BLaER1 (cell line): ENCODE data around the gene IRX3.

ENCODE experiments used
- H3K27ac ChIP-seq: shearing (Covaris generic); formaldehyde crosslinking; 2 replicates; pipeline ENCODE4 v1.8.1; 2022
- H3K27me3 ChIP-seq: shearing (Covaris generic); formaldehyde crosslinking; 2 replicates; pipeline ENCODE4 v1.8.1; 2022
- H3K36me3 ChIP-seq: shearing (Covaris generic); formaldehyde crosslinking; 2 replicates; pipeline ENCODE4 v1.8.1; 2022
- H3K4me1 ChIP-seq: shearing (Covaris generic); formaldehyde crosslinking; 2 replicates; pipeline ENCODE4 v1.8.1; 2022
- H3K4me2 ChIP-seq: shearing (Covaris generic); formaldehyde crosslinking; 2 replicates; pipeline ENCODE4 v1.8.1; 2022
- H3K4me3 ChIP-seq: shearing (Covaris generic); formaldehyde crosslinking; 2 replicates; pipeline ENCODE4 v1.8.1; 2022
- H3K9ac ChIP-seq: shearing (Covaris generic); formaldehyde crosslinking; 2 replicates; pipeline ENCODE4 v1.8.1; 2022
- H3K9me3 ChIP-seq: shearing (Covaris generic); formaldehyde crosslinking; 2 replicates; pipeline ENCODE4 v1.8.1; 2022
- H4K20me1 ChIP-seq: shearing (Covaris generic); formaldehyde crosslinking; 2 replicates; pipeline ENCODE4 v1.8.1; 2022
- Cebpa-rat ChIP-seq: shearing (Covaris generic); IDR thresholded peaks from 2 replicates; pipeline ENCODE4 v1.8.1; 2022

Gene IRX3

GRCh38 chr16:54286090-54286365, 559 bp downstream of the IRX3 start:
- H4K20me1 ChIP-seq: peaks cover 86% of the 10 kb centered on the region
- no peak overlapping the region for H3K9ac ChIP-seq
- no peaks in the 10 kb centered on the region for H3K36me3 ChIP-seq
- no peak overlapping the region for H3K27ac ChIP-seq
- H3K4me3 ChIP-seq: peak overlapping the region; percentile 62
- H3K4me1 ChIP-seq: peaks cover 37% of the 10 kb centered on the region
- H3K4me2 ChIP-seq: peak overlapping the region; percentile 91
- H3K9me3 ChIP-seq: peaks cover 25% of the 10 kb centered on the region; the same call in 1 of the 2 replicates
- peaks cover 100% of the 10 kb centered on the region for H3K27me3 ChIP-seq
- no peak for TF ChIP-seq Cebpa-rat

DNA sequence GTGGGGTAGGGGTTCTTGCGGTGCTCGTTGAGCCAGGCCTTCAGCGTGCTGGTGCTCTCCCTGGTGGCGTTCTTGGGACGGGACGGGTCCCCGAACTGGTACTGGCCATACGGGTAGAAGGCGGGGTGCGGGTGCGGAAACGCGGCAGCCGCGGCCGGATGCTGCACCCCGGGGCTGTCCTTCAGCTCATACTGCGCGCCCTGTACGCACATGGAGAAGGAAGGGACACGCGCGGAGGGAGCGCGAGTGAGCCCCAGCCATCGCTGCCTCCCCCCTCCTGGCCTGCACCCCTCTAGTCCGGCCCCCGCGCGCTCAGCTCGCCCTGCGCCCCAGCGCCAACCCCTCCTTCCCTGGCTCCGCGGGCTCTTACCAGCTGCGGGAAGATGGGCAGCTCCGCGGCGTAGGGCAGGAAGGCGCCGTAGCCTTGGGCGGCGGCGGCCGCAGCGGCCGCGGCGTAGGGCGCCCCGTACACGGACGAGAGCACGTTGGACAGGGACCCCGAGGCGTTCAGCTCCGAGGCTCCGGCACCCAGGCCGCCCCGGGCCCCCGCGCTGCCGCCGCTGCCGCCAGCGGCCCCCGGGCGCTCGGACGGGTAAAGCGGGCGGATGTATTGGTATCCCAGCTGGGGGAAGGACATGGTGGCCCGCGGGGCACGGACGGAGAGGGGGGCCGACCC, 1.0 kb downstream of the IRX3 start:
- Histone ChIP-seq H4K20me1 (peaks cover 86% of the 10 kb centered on the region), H3K36me3 (no peaks in the 10 kb centered on the region), H3K9ac (no peak overlapping the region), H3K27ac (no peak overlapping the region), H3K4me2 (peak overlapping the region; percentile 91), H3K27me3 (peaks cover 100% of the 10 kb centered on the region), H3K4me3 (peak overlapping the region; percentile 62), H3K9me3 (peaks cover 25% of the 10 kb centered on the region; the same call in 1 of the 2 replicates), H3K4me1 (peaks cover 37% of the 10 kb centered on the region)
- no peak for TF ChIP-seq Cebpa-rat

DNA sequence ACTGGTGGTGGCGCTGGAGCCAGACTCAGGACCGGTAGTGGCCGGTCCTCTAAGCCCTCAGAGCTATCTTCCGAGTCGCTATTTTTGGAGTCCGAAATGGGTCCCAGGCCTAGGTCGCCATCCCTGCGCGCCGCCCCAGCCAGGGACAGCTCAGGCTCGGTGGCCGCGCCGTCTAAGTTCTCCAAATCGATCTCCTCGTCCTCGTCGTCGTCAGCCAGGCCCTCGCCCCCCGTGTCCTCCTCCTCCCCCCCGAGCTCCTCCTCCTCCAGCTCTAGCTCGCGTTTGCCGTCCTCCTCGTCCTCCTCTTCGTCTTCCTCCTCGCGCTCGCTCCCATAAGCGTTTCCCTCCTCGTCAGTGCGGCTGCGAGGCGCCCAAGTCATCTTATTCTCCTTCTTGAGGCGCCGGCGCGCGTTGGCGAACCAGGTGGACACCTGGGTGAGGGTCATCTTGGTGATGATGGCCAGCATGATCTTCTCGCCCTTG, 1.6 kb downstream of the IRX3 start:
- no peak overlapping the region for H3K27ac ChIP-seq
- peaks cover 37% of the 10 kb centered on the region for H3K4me1 ChIP-seq
- no peak overlapping the region for H3K9ac ChIP-seq
- no peak for TF ChIP-seq Cebpa-rat
- peaks cover 19% of the 10 kb centered on the region; the same call in 1 of the 2 replicates for H3K9me3 ChIP-seq
- no peaks in the 10 kb centered on the region for H3K36me3 ChIP-seq
- H3K4me2 ChIP-seq: peak overlapping the region; percentile 80
- peaks cover 100% of the 10 kb centered on the region for H3K27me3 ChIP-seq
- peaks cover 86% of the 10 kb centered on the region for H4K20me1 ChIP-seq
- peak overlapping the region; percentile 62 for H3K4me3 ChIP-seq

DNA sequence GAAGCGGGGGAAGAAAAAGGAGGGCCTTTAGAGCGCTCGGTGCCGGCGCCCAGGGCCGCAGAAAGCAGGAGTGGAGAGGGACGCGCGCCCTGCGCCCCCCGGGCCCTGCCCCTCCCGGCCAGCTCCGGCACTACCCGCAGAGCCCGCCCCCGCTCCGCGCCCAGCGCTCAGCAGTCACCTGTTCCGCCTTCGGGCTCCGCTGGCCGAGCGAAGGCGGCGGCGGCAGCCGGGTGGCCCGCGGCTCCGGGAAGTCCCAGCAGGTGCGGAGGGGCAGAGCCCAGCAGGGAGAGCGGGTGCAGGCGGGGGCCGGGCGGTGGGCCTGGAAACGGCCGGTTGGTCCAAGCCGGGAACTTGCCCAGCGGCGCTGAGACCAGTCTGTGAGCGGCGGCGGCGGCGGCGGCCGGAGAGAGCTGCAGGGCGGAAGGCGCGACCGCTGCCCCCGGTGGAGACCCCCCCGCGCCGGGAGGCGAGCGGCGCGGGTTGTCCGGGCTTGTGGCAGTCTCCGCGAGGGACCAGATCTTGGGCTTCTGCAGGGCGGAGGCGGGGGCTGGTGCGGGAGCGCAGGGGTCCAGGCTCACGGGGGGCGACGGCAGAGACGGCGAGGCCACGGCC, 2.2 kb downstream of the IRX3 start:
- Histone ChIP-seq H3K36me3 (no peaks in the 10 kb centered on the region), H3K4me1 (peaks cover 37% of the 10 kb centered on the region), H3K27ac (no peak overlapping the region), H3K4me3 (peak overlapping the region; percentile 62), H4K20me1 (peaks cover 83% of the 10 kb centered on the region), H3K9ac (no peak overlapping the region), H3K4me2 (peak overlapping the region; percentile 80), H3K9me3 (peaks cover 18% of the 10 kb centered on the region; the same call in 1 of the 2 replicates), H3K27me3 (peaks cover 98% of the 10 kb centered on the region)
- no peak for TF ChIP-seq Cebpa-rat

DNA sequence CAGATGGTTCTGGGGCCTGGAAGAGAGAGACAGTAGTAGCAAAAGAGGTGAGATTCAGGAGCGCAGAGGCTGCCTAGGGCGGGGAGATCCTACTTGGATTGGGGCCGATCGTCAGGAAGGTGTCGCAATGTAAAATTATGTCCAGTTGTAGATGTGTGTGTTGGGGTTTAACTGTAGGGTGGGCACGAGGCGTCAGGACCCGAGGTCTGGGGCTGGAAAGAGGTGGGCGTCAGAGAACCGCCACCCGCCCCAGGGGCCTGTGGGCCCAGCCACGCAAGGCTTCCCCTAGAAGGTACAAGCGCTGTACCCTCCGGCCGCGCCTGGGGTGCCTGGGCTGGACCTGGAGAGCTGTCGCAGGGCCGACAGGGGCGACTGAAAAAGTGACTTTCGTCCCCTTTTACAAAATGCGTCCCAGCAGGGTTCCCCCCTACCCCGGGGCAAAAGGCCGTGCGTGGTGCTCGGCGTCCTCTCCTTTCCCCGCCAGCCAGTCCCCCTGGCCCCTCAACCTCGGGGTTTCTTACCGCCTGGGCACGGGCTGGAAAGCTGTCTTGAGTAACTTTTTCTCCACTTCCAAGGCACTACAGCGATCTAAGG, 2.8 kb downstream of the IRX3 start:
- H3K4me3 ChIP-seq: peak overlapping the region; percentile 62
- peaks cover 12% of the 10 kb centered on the region; the same call in 1 of the 2 replicates for H3K9me3 ChIP-seq
- peak overlapping the region; percentile 80 for H3K4me2 ChIP-seq
- TF ChIP-seq Cebpa-rat: 0 out of 2 replicates have a peak, but pooled peaks have one; percentile 19
- H3K27me3 ChIP-seq: peaks cover 95% of the 10 kb centered on the region
- no peak overlapping the region for H3K27ac ChIP-seq
- no peak overlapping the region for H3K9ac ChIP-seq
- H4K20me1 ChIP-seq: peaks cover 77% of the 10 kb centered on the region
- H3K36me3 ChIP-seq: no peaks in the 10 kb centered on the region
- H3K4me1 ChIP-seq: peaks cover 37% of the 10 kb centered on the region

- H3K9ac ChIP-seq: no peak overlapping the region
- H3K27me3 ChIP-seq: peaks cover 88% of the 10 kb centered on the region
- H3K4me2 ChIP-seq: no peak overlapping the region
- H3K36me3 ChIP-seq: no peaks in the 10 kb centered on the region
- peaks cover 43% of the 10 kb centered on the region for H3K4me1 ChIP-seq
- H4K20me1 ChIP-seq: peaks cover 76% of the 10 kb centered on the region
- H3K9me3 ChIP-seq: peaks cover 11% of the 10 kb centered on the region; the same call in 1 of the 2 replicates
- TF ChIP-seq Cebpa-rat: no peak
- H3K4me3 ChIP-seq: no peak overlapping the region
- H3K27ac ChIP-seq: no peak overlapping the region
Measured at GRCh38 chr16:54282928-54283724, 3.5 kb downstream of the IRX3 start.

DNA sequence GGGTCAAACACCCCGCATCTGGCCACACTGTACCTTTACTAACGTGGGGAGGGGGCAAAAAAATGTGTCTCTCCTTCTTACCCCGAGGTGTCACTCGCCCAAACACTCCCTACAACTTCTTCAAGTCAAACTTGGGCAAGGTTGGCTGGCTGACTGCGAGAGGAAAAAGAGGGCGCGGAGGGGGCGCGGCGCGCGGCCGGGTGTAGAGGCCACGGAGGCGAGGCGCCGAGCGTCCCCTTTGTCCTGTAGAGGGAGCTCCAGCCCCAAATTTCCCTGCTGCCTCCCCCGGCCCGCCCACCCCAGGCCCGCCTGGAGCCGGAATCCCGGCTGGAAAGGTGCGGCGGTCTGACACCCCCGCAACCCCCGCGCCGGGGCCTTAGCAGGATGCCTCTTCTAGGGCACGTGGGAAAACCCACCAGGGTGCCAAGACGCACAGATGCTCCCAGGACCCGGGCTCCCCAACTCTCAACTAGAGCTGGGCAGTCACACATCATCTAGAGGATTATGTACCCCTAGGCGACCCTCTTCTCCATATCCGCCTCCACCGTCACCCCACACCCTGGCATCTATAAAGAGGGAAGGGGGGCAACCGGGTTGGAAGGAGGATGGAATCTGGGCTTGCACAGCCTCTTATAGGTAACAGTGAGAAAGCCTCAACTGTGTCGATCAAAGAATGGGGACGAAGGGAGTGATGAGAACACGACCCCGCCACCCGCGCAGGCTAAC, 4.2 kb downstream of the IRX3 start:
- Histone ChIP-seq H3K27me3 (peaks cover 80% of the 10 kb centered on the region), H3K4me2 (0 out of 2 replicates have a peak overlapping the region, but pooled peaks have one; percentile 14)

GRCh38 chr16:54281535-54282201, 4.9 kb downstream of the IRX3 start:
- Histone ChIP-seq H4K20me1 (peaks cover 64% of the 10 kb centered on the region), H3K9me3 (peaks cover 11% of the 10 kb centered on the region; the same call in 1 of the 2 replicates), H3K27me3 (peaks cover 73% of the 10 kb centered on the region), H3K27ac (no peak overlapping the region), H3K9ac (no peak overlapping the region), H3K36me3 (no peaks in the 10 kb centered on the region), H3K4me3 (no peak overlapping the region), H3K4me1 (peaks cover 35% of the 10 kb centered on the region; the same call in 1 of the 2 replicates), H3K4me2 (no peak overlapping the region)
- no peak for TF ChIP-seq Cebpa-rat

More for the DNA sequence above, 4.2 kb downstream of the IRX3 start:
- H3K36me3 ChIP-seq: no peaks in the 10 kb centered on the region
- H3K9ac ChIP-seq: no peak overlapping the region
- TF ChIP-seq Cebpa-rat: no peak
- H4K20me1 ChIP-seq: peaks cover 71% of the 10 kb centered on the region
- H3K27ac ChIP-seq: no peak overlapping the region
- H3K9me3 ChIP-seq: peaks cover 11% of the 10 kb centered on the region; the same call in 1 of the 2 replicates
- H3K4me3 ChIP-seq: no peak overlapping the region
- peaks cover 42% of the 10 kb centered on the region for H3K4me1 ChIP-seq
